GM12878 (cell line): ENCODE data around the gene TMEM209. TPM values are rescaled to one million over a fixed set of nuclear protein-coding genes. Genes with fewer than 3 reads are reported as not detected.

Experiments
- CUX1 ChIP-seq: IDR thresholded peaks from 2 replicates; pipeline ENCODE4 v1.6.1; 2012; ENCODE audit warnings: improper control_type of control experiment, low read depth, low read length; ENCODE audit not compliant: insufficient replicate concordance
- IRF4 ChIP-seq: IDR thresholded peaks from 2 replicates; pipeline ENCODE4 v1.6.1; 2011; ENCODE audit warnings: low read depth, low read length
- MEF2A ChIP-seq: IDR thresholded peaks from 2 replicates; pipeline ENCODE4 v1.6.1; 2011; ENCODE audit warnings: low read depth, mild to moderate bottlenecking, low read length, moderate library complexity; ENCODE audit not compliant: insufficient read depth
- MLLT1 ChIP-seq: fragments of 450-650 bp; IDR thresholded peaks from 2 replicates; pipeline ENCODE4 v1.6.1; 2016; ENCODE audit warnings: mild to moderate bottlenecking
- MXI1 ChIP-seq: fragments of 150-350 bp; IDR thresholded peaks from 2 replicates; pipeline ENCODE4 v1.6.1; 2011; ENCODE audit warnings: low read depth, mild to moderate bottlenecking, inconsistent platforms, low read length, improper control_type of control experiment
- MYB ChIP-seq: fragments of 150-350 bp; IDR thresholded peaks from 2 replicates; pipeline ENCODE4 v1.6.1; 2014; ENCODE audit warnings: mild to moderate bottlenecking, low read depth, low read length, borderline replicate concordance
- POLR2AphosphoS2 ChIP-seq: IDR thresholded peaks from 2 replicates; pipeline ENCODE4 v1.6.1; 2011; ENCODE audit warnings: low read depth, mild to moderate bottlenecking, low read length, improper control_type of control experiment, moderate library complexity
- ZBTB4 ChIP-seq: fragments of 450-650 bp; formaldehyde crosslinking; IDR thresholded peaks from 2 replicates; pipeline ENCODE4 v1.4.0; 2022; ENCODE audit warnings: mild to moderate bottlenecking, moderate library complexity
- ZNF622 ChIP-seq: fragments of 450-650 bp; IDR thresholded peaks from 2 replicates; pipeline ENCODE4 v1.6.1; 2017; ENCODE audit warnings: mild to moderate bottlenecking, inconsistent platforms
- polyA plus RNA-seq, 11 experiments: library from polyadenylated mRNA; depleted of rRNA in 4 of 11; unstranded in 6 of 11; stranded (reverse) in 5 of 11; fragments of >200 nt; fragmentation: Nextera tagmentation in 4 of 11; fragmentation: Illumina TruSeq in 1 of 11; extraction: Ambion mirVana in 4 of 11; extraction: Trizol in 1 of 11; gene quantifications; 1 replicate in 1 of 11; 2 replicates in 10 of 11; pipeline versions ENCODE4 v1.2.1 to v1.2.3, GENCODE V29; 2011 to 2016; ENCODE audit warnings: inconsistent platforms in 2 of 11, missing spikeins in 2 of 11, low read depth in 1 of 11
- total RNA-seq, 4 experiments: library from RNA; depleted of rRNA in 3 of 4; stranded (reverse); fragments of >200 nt in 3 of 4; fragmentation: Illumina TruSeq in 1 of 4; extraction: Trizol in 1 of 4; gene quantifications; 2 replicates each; pipeline versions ENCODE4 v1.2.1 to v1.2.3, GENCODE V29; 2013 to 2021

The TMEM209 gene
- total and polyA plus RNA-seq, 10 of the 15 experiments (the other 5 are each of a cell fraction or from before 2014, with no cell fraction given), result 22.1 to 41.2 (median 35.1) TPM

GRCh38 chr7:130156140-130156539 lies 49.1 kb downstream of the TMEM209 start (continued):
- no peak for TF ChIP-seq MYB
- TF ChIP-seq MXI1, result no peak
- no peak for TF ChIP-seq MEF2A
- no peak for TF ChIP-seq IRF4
- TF ChIP-seq CUX1, result no peak
- TF ChIP-seq ZBTB4 (CRISPR knock-in tag), result no peak
- TF ChIP-seq POLR2AphosphoS2, result no peak
- no peak for TF ChIP-seq MLLT1
- TF ChIP-seq ZNF622, result no peak
